ENCODE measurements around the gene ACRBP.
A peak's percentile ranks its signal among the peaks of the same experiment; 100 is the strongest.

ACRBP gene

DNA sequence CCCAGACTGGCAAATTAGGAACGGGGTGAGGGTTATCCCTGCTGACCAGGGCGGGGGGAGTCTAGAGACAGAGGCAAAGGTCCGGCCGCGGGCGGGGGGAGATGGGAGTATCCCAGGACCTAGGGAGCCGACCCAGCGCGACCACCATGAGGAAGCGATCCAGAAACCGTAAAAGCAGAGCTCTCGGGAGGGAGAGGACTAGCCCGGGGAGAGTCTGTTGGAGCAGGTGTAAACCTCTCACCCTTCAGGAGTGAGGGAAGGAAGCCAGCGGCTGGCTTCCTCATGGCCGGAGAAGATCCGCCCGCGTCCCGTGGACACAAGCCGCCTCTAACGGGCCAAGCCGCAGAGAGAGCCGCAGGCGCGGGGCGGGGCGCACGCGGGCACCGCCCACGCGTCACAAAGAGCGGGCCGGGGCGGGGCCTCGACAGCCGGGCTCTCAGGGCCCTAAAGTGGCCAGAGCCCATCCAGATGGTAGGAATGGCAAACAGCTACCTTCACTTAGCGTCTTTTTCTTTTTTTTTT lies at the start of gene ACRBP:
Gene ACRBP, minus strand, starts transcription at position 350 of the 522 bp plus-strand sequence. Its CDS starts 66 bp downstream, at position 284.
- no peak for DNase-seq (ENCODE audit: low read depth)

GRCh38 chr12:6695313-6696045 lies 48.2 kb upstream of the ACRBP start:
- no peak for DNase-seq (ENCODE audit: low read depth)

- no peak for DNase-seq (ENCODE audit: low read depth)
Observed at GRCh38 chr12:6694701-6695100, 47.5 kb upstream of the ACRBP start.

GRCh38 chr12:6693832-6694355 lies 46.7 kb upstream of the ACRBP start:
- DNase-seq (ENCODE audit: low read depth) = no peak

DNA sequence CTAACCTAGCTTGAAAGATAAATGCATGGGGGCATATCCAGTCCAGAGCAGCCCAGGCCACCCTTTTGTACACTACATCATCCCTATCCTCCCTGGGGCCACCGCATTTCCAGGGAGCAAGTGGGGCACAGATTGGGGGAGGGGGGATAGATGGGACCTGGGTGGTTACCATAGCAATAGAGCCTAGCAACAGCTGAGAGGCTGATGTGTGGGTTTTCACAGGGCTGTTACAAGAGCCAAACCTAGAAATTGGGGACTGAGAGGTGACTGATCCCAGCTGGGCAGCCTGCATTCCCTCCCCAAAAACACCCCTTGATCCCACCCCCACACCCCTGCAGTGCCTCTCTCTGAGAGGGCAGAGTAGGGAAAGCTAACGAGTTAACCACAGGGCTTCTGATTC lies 45.7 kb upstream of the ACRBP start:
- DNase-seq (ENCODE audit: low read depth) = no peak

DNA sequence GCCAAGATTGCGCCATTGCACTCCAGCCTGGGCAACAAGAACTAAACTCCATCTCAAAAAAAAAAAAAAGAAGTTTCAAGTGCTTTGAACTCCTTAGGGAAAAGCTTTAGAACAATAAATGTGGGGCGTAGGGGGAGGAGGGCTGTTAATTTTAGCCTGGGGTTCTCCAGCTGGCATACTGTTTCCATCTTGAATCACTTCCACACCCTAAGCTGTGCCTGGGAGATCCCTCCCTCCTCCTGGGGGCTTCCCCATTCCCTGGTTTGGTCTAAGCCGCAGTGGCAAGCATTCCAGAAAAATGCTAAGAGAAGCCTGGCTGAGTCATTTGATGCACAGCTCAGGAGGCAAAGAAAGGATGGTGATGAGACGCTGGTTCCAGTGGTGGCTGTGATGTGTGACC lies 44.2 kb upstream of the ACRBP start:
- peak; percentile 50 for DNase-seq (ENCODE audit: low read depth)

DNA sequence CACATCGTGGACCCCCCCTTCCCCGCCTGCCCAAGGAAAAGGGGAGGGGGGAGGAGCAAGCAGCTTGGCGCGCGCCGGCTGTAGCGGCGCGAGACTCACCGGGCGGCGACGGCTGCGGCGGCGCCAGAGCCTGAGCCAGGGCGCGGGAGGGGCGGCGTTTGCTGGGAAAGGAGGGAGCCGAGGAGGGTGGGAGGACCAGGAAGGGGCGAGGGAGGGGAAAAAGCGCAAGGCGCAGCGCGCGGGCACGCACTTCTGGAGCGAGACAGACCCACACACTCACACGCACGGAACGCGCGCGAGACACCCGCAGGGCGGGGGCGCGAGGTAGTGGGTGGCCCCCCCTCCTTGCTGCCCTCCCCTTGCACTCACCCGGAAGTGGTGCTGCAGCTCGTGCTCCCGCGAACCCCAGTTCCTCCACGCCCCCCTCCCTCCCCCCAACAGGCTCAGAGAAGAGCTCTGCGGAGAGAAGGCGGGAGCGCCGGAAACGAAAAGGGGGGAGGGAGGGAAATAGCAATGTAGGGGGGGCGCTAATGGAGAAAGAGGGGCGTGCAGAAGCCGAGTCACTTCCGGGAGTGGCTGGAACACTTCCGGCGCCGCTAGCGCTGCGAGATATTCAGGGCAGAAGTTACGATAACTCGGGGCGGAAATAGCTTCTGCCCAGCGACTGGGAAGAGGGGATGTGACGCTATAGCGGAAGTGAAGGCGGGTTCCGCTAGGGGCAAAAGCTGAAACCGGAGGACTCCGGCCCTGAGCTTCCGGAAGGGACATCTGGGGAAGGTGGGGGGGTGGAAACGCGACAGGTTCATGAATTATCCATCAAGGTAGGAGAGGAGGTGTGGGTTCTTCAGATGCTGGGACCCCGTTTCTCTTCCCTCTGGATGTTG lies 42.0 kb upstream of the ACRBP start, which contains the start of gene ZNF384:
Gene ZNF384, minus strand, starts transcription at position 377 of the 884 bp plus-strand sequence. CDS start 9,855 bp downstream, outside the sequence.
- peak; percentile 96 for DNase-seq (ENCODE audit: low read depth)

DNA sequence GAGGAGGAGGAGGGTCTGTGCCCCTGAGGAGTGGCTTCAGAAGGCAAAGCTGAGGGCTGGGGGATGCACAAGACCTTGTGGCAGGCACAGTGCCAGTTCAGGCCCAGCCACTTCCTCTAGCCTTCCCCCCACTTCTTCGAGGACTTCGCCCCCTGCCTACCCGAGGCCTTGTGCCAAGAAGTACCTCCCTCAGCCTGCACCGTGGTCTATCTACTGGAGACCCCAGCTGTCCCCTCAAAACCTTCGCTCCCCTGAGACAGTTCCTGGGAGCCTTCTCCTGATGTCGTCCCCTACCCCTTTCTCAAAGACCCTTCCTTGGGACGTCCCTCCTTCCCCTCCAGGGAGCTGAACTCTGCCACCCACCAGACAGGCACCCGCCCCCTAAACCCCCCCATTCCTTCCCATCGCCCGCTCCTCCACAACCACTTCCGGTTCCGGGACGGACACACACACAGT lies 41.3 kb upstream of the ACRBP start:
- no peak for DNase-seq (ENCODE audit: low read depth)

DNA sequence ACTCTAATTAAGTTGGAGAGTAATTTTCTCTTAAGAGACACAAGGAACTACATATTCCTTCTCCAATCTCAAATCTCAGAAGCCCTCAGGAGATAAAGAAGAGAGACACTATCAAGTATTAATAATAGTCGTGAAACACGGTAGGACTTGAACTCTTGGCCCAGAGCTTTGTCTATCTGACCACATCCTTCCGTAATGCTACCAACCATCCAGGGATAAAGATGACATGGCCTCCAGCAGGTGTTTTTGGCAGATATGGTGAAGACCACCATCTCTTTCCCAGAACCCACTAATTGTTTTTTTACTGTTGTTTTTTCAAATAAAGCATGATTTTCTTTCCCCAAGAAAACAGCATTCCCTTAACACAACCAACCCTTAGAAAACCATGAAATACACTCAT lies 38.6 kb upstream of the ACRBP start:
- no peak for DNase-seq (ENCODE audit: low read depth)

DNA sequence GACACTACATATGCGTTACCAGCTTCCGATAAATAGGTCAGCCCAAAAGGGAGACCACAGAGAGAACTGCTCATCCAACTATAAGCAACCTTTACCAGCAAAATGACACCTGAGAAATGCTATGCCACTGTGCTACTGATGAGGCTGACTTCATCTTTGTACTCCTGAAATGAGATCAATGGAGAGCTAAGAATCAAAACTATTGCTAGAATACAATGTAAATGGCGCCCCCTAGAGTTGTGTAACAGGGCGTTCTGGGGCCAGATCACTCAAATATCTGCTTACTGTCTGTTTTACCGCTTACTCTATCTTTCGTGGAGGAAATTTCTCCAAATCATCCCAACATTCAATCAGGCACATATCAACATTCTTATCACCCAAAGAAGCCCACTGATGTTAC lies 37.4 kb upstream of the ACRBP start:
- no peak for DNase-seq (ENCODE audit: low read depth)

DNA sequence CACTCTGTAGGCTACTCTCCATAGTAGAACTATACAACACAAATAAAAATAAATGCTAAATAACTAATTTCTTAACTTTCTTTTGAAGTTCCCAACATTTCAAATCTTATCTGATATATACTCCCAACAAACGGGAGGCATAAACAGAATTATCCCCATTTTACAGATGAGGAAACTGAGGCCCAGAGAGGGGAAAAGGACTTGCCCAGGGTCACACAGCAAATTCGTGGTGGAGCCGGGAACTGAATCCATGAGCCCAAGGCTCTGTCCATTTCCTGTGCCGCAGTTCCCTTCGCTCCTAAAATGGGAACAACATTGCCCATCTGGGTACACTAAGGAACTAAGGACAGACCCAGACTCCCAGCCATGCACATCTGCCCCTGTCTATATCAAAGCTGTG lies 29.7 kb upstream of the ACRBP start:
- DNase-seq (ENCODE audit: low read depth) = no peak

DNA sequence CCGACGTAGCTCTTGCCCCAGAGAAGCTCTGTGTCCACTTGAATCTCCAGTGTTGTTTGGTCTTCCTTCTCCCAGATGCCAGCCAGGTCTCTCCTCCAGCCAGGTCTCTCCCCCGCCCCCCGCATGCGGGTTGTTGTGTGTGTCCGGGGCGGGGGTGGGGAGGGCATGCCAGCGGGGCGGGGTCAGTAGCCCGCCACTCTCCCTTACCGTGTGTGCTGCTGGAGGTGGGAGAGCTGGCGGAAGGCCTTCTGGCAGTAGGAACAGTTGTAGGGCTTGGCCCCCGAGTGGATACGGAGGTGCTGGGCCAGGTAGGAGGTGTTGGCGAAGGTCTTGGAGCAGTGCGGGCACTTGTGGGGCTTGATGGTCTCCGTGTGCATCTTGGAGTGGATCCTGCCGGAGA lies 24.9 kb upstream of the ACRBP start:
- no peak for DNase-seq (ENCODE audit: low read depth)

GRCh38 chr12:6667559-6668210 lies 20.5 kb upstream of the ACRBP start:
- no peak for DNase-seq (ENCODE audit: low read depth)

GRCh38 chr12:6666211-6666610 lies 19.0 kb upstream of the ACRBP start:
- DNase-seq (ENCODE audit: low read depth) = no peak

DNA sequence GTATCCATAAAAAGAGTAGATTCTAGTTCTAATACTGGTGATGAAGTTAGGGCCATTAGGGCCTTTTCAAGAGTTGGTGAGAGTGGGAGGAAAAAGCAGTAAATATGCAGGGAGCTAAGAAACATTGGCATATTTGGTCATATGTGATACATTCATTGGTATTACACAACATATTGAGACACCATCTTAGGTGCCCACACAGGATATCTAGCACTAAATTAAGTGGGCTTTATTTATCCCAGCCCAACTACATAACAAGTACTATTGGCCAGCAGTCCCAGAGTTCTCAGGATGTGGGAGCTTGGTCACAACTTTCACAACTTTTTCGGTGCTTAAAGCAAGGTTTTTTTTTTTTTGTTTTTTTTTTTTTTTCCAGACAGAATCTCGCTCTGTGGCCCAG lies 17.7 kb upstream of the ACRBP start:
- no peak for DNase-seq (ENCODE audit: low read depth)

DNA sequence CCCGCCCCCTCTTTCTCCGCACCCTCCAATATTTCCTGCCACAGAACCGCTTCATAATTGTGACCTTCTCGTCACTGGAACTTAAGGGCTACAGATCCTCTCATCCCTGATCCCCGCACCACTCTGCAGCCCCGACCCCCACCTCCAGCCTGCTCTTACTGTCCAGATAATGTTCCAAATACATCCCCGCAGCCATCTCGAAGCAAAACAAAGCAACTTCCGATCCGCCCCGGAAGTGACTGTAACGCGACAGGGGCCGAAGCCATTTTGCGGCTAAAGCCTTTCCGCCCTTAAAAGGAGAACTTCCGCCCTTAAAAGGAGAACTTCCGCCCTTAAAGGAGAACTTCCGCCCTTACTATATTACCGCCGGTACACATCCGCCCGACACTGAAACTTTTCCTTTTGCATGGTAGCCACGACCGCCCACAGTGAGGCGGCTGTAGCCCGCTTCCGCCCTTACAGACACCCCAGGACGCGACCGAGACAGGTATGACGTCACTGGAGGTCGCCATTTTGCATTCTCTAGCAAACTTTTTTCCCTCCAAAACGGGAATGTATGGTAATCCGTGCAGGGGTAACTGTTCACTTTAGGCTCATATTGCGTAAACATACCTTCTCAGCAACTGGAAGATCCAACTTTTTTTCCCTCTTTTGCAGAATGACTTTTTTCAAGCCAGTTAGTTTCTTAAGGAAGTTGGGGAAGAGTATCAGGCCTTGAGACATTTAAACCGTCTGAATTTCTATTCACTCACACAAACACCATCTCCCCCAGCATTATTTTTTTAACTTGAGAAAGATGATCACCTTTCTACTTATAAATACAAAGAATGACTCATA lies 15.9 kb upstream of the ACRBP start, which contains the start of gene ING4:
Gene ING4, minus strand, starts transcription at position 214 of the 837 bp plus-strand sequence. Its CDS starts 18 bp downstream, at position 196.
- DNase-seq (ENCODE audit: low read depth) = peak; percentile 96

GRCh38 chr12:6662602-6662905 lies 15.3 kb upstream of the ACRBP start:
- no peak for DNase-seq (ENCODE audit: low read depth)

DNA sequence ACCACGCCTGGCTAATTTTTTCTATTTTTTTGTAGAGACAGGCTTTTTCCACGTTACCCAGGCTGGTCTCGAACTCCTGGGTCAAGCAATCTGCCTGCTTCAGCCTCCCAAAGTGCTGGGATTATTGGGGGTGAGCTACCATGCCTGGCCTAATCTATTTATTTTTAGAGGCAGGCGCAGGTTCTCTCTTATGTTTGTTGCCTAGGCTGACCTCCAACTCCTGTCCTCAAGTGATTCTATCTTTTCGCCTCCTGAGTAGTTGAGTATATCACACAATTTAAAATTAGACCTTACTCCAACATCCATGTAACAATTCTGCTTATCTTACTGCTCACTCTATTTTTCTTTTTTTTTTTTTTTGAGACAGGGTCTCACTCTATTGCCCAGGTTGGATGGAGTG lies 6.8 kb upstream of the ACRBP start:
- no peak for DNase-seq (ENCODE audit: low read depth)

DNA sequence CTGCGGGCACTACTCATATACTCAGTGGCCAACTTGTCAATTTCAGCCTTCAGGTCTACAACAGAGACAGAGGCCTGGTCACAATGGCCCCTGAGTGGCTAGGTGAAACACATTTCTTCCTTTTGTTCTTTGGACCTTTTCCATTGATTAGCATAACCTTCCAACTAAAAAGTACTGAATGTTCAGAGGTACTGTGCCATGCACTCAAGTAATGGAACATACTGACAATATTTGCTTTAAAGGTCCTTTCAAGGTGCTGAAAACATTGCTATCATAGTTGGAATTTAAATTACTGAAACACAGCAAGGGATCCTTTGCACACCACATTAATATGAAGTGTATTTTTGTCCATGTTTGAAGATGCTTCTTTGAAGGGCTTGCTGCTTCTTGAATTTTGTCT lies 6.1 kb upstream of the ACRBP start:
- DNase-seq (ENCODE audit: low read depth) = no peak

GRCh38 chr12:6652391-6652790 lies 5.2 kb upstream of the ACRBP start:
- DNase-seq (ENCODE audit: low read depth) = no peak

- DNase-seq (ENCODE audit: low read depth) = no peak
Observed at GRCh38 chr12:6650832-6651231, 3.6 kb upstream of the ACRBP start.
